Right kidney (tissue), 1 donor: Measurements from ENCODE around the gene POLR3K.
"Not testable (repeated sequence)": the region's sequence is repeated elsewhere in the genome, so short reads cannot be mapped to it uniquely, and the experiment has no call there.

Experiments used
- DNase-seq: peaks from one replicate; pipeline ENCODE4 v3.0.0-alpha.2; 2016

The POLR3K gene

GRCh38 chr16:65745-66144 lies 12.3 kb upstream of the POLR3K start:
- DNase-seq: peak; percentile 61

- no peak for DNase-seq
These were observed 11.5 kb upstream of the POLR3K start for GRCh38 chr16:64914-65255.

DNA sequence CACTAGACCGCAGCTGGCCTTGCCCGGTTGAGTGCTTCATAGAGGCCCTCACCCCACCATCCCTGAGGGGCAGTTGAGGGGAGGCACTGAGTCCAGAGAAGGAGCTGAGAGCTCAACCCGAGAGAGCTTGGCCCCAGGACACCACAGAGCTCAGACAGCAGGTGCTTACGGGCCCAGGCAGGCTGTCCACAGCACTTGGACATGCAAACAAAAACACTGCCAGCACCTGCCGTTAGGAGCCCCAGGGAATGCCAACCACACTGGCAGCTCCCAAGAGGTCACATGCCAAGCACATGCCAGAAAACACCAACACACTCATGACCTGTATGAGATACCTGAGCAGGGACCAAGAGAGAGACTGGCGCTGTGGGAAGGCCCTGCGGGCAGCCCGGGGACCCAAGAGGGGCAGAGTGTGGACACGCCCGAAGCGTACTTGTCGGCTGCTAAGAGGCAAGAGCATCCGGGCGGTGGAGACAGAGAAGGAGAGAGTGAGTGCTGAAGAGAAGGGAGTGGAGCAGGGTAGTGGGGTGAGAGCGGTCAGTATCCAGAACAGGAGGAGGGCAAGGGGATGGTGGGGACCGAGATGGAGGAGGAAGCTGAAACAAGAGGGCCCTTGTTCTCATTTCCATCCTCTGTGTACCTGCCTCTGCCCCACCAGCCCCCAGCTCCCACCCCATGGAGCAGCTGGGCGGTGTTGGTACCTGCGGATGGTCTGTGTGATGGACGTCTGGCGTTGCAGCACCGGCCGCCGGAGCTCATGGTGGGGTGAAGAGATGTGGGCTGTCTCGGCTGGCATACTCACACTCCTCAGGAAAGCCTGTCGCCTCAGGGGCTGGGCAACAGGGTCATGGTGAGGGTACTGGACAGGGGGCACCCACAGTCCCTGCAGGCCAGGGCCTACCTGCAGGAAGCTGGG lies 10.8 kb upstream of the POLR3K start:
- no peak for DNase-seq

DNA sequence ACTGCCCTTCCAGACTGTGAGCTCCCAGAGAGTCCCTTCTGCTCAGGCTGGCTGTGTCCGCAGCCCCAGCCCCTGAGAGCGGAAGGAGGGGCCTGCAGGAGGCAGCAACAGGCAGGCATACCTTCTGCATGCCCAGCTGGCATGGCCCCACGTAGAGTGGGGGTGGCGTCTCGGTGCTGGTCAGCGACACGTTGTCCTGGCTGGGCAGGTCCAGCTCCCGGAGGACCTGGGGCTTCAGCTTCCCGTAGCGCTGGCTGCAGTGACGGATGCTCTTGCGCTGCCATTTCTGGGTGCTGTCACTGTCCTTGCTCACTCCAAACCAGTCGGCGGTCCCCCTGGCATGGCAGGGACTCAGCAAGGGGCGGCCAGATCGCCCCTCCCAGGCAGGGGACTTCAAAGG lies 10.1 kb upstream of the POLR3K start:
- DNase-seq: no peak

DNA sequence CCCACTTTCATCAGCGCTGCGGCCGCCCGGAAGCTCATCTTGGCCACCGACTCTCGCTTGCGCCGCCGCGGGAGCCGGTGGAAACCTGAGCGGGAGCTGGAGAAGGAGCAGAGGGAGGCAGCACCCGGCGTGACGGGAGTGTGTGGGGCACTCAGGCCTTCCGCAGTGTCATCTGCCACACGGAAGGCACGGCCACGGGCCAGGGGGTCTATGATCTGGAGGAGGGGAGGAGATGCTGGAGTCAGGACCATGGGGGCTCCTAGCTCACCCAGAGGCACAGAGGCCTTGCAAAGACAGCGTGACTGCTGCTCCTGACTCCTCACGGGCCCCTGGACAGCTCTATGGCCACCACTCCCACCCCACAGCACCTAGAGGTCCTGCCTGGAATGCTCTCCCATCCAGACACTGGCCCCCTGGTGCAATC lies 9.6 kb upstream of the POLR3K start:
- no peak for DNase-seq

DNA sequence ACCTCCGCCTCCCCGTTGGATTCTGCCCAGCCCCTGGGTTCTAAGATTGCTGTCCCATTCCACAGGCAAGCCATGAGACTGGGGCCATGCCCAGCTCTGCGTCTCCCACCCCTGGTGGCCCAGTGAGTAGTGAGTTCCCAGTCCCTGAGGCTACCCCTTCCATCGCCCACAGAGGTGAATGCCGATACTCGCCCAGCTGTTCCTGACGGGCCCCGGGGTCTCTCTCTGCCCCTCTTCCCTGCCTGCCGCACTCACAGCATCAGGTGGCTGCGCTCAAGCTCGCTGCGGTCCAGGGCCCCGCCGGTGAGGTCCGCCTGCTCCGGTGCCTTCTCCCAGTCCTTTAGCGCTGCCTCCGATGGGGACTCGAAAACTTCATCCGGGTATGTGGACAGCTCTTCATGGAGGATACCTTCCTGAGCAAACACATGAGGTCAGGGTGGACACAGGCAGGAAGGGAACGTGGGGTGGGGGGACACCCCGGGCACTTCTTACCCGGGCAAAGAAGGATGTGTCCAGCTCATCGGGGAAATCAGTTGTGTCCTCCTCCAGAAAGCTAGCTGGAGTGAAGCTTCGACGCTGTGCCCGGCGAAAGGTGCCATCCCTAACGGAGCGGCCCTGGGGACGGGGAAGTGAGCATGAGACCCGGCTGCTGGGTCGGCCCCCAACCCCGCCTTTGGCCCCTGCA lies 9.0 kb upstream of the POLR3K start:
- DNase-seq: no peak

DNA sequence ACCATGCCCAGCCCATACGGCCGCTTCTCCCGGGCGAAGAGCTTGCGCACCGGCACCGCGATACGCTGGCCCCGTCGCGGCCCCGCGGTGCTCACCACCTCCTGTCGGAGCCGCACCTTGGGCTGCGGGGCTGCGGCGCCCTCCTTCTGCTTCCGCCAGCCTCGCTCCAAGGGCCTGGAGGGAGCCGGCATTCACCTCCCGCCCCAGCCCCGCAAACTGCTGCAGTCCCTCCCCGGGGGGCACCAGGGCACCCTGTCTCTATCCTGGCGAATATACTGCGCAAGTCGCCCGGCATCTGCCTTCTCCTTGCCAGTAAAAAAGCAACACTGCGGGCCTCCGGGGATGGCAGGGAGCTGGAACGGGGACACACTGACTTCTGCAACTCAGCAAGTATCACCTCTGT lies 8.5 kb upstream of the POLR3K start:
- DNase-seq: no peak

- no peak for DNase-seq
These were observed 7.8 kb upstream of the POLR3K start for GRCh38 chr16:60929-61878.

DNA sequence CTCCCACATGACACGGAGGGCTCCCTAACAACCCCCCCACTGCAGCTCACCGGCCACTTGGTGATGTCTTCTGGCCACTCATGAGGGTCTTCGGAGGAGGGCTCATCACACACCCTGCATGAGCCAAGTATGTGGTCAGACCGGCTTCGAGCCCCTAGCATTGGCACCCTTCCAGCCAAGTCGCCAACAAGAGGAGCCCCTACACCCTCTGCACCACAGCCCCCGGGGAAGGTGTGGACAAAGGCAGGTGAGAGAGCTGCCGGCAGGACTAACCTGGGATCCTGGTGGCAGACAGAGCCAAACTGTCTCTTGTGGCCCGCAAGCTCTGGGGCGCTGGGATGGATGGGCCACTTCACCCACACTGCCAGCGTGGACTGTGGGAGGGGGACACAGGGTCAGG lies 6.8 kb upstream of the POLR3K start:
- no peak for DNase-seq

DNA sequence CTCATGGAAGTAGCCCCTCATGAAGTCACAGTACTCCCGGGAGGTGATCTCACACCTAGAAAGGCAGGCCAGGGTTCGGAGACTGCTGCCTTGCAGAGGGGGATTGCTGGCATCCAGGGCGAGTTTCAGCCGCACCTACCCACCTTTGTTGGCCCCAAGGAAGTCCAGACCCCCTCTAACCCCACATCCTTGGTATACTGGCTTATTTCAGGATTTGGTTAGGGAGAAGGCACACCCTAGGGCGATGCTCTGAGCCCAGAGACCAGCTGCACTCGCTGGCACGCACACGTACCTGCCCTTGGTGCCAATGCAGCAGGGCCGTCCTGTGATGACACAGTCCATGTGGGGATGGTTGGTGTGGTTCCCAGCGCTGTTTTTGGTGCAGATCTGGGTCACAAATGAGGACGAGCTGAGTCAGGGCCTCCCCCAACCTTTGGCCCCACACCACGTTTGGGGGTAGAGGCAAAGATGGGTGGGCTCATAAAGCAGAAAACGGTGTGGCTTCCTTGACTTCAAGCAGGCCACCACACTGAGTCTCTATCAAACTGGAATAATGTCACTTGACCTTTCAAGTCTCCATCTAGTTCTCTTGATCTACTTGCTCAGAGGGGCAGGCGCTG lies 6.1 kb upstream of the POLR3K start:
- no peak for DNase-seq

GRCh38 chr16:58491-59439 lies 5.4 kb upstream of the POLR3K start:
- no peak for DNase-seq

DNA sequence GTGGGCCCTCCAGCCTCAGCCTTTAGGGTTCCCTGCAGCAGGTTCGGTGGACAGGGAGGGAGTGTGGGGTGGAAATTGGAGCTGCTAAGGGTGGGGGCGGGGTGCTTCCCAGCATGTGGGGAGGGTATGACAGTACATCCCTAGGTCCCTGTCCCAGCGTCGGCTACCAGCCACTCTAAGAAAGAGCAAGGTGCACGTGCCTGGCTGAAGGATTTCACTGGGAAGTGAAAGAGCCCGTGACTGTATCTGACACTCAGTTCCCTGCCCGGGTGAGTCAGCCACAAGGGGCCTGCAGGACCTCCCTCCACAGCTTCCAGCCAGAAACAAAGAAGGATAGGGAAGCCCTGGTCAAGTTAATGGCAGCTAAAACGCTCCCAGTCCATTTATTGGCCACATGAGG lies 4.3 kb upstream of the POLR3K start:
- no peak for DNase-seq

DNA sequence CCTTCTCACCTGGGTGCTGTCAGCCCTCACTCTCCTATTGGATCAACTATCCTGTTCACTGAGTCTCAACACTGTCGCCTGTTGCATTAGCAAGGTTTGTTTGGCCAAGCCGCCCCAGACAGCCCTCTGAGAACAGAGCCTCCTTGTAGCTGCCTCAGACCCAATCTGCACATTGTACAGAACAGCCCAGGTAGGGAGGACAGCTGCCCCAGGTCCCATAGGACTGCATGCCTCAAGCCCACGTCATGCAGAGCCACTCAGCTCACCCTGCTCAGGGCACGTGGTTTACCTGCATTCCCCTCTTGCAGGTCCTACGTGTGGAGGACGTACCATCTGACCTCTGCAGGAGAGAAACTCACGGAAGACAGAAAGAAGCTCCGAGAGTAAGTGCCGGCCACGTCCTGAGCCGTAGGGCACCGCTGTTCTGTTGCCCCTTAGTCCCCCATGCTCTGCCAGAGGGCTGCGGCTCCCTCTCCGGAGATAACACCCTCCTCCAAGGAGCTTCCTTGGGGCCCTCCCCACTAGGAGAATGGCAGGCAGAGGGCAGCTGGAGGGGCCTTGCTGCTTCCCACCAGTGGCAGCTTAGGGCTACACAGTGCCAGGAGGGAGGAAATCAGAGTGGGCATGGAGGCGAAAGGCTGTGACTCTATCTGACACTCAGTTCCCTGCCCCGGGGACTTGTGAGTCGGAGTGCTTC lies 3.0 kb upstream of the POLR3K start:
- DNase-seq: no peak

DNA sequence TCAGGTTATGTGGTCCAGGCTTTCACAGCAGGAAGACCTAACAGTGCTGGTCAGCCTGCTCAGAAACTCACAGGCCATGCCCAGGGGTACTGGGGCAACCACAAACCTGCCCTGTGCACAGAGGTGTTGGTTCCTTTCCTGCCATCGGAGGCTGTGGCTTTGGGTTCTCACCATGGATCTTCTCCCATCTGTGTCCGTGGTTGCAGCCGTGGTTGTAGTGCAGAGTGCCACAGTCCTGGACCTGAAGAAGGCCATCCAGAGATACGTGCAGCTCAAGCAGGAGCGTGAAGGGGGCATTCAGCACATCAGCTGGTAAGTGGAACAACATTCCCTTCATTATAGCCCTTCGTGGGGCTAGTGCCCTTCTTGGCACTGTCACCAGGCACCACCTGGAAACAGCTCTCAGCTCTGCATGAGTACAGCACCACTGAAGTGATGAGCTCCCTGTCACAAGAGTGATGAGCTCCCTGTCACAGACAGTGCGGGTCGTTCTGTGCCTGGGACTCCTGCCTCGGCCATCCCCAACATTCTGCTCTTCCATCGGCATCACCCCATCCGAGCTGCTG lies 2.2 kb upstream of the POLR3K start:
- DNase-seq: no peak

DNA sequence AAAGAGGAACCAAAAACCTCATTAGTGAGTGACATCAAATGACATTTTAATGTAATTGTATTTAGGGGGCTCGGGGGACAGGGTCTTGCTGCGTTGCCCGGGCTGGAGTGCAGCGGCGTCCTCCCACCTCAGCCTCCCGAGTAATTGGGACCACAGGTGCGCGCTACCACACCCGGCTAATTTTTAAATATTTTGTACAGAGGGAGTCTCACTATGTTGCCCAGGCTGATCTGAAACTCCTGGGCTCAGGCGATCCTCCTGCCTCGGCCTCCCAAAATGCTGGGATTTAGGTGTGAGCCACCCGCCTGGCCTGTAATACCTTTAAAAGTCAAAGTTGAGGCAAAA lies 801 bp upstream of the POLR3K start:
- DNase-seq: no peak

DNA sequence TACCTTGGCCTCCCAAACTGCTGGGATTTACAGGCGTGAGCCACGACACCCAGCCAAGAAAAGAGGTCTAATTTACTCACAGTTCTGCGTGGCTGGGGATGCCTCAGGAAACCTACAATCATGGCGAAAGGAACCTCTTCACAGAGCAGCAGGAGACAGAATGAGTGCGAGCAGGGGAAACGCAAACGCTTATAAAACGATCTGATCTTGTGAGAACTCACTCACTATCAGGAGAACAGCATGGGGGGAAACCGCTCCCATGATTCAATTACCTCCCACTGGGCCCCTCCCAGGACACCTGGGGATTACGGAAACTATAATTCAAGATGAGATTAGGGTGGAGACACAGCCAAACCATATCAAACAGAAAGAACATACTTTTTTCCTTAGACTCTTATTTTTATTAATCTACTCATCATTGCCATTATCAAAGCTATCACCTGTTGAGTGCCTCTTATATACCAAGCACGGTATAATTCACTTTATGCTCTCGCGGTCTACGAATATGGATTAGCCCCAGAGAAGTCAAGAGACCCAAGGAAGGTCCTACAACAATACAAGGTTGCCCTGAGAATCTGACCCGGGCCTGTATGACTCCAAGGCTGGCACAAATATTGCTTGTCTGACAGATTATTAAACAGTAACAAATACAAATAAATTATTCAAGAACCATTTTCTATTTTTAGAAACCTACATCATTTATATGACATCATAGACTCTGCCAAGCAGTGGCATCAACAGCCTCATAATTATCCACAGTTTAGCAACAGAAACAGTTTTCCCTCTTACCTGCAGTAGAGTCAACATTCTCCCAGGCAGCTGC lies 2.4 kb downstream of the POLR3K start:
- no peak for DNase-seq

DNA sequence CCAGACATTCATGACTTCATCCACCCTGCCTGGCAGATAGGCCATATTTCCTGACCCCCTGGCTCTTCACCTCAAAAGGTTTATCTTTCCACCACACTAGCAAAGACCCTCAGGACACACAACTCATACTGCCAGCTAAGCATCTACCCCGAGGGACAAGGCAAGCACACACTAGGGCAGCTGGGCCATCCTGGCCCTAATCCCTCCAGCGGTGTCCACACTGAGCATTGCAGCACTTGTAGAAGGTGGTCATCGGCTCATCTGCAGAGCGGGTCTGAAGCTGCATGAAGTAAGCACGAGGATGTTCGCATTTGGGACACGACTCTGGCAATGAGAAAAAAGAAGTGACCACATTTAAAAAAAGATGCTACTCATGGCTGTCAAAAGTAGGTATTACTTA lies 6.2 kb downstream of the POLR3K start:
- no peak for DNase-seq

GRCh38 chr16:46510-46909 lies 6.9 kb downstream of the POLR3K start:
- not testable (repeated sequence) for DNase-seq

DNA sequence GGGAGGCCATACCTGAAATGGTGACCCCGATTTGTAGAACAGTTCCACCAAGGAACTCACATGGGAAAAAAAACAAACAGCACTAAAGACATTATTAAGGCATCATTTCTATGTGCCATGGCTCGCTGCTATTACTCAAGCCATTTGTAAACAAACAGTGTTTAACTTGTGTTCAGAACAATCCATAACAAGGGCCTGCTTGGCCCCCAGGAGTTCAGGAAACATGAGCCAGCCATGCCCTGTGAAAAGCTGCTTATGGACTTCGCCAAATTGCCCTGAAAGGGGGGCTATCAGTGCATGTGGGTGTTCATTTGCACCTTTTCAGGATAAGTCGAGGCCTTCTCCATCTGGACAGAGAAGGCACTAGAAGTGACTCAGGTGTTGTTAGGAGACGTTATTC lies 8.0 kb downstream of the POLR3K start:
- DNase-seq: no peak
